H1 (cell line): ENCODE measurements around the gene ANO9. TPM values are rescaled to one million over a fixed set of nuclear protein-coding genes. Genes with fewer than 3 reads are reported as not detected.

Experiments used
- CTCF ChIA-PET: fragments of 300-600 bp; sonication (Branson Sonifier 250); formaldehyde crosslinking; loops from one replicate; lab custom pipeline; 2021; ENCODE audit not compliant: partially characterized antibody; lab: Charles Lee
- POLR2A ChIA-PET: fragments of 300-600 bp; sonication (Branson Sonifier 250); formaldehyde crosslinking; loops from one replicate; lab custom pipeline; 2021; ENCODE audit warnings: inconsistent platforms; ENCODE audit not compliant: partially characterized antibody; lab: Charles Lee
- DNase-seq, 2 experiments: peaks; one replicate each; pipeline versions ENCODE4 v3.0.0 to v3.0.0-alpha.2; 2010 to 2022; ENCODE audit warnings: low spot score in 2 of 2, low read depth in 1 of 2, mixed read lengths in 1 of 2
- FAIRE-seq: peaks from 2 replicates; lab custom pipeline; 2011; peaks lifted over from hg19 to GRCh38; lab: Jason Lieb, UNC
- H2AFZ ChIP-seq: 2 replicates; pipeline ENCODE4 v1.8.1; 2012; ENCODE audit warnings: low read length, inconsistent platforms
- H2AK5ac ChIP-seq: 2 replicates; pipeline ENCODE4 v1.6.1; 2013; ENCODE audit warnings: low read depth, low read length
- H2BK120ac ChIP-seq: replicated peaks from 2 replicates; pipeline ENCODE3; 2013; ENCODE audit warnings: low read depth, low read length, inconsistent platforms
- H2BK12ac ChIP-seq: 2 replicates; pipeline ENCODE4 v1.6.1; 2013; ENCODE audit warnings: low read depth, low read length
- H2BK15ac ChIP-seq: 2 replicates; pipeline ENCODE4 v1.6.1; 2013; ENCODE audit warnings: low read length
- H2BK20ac ChIP-seq: 2 replicates; pipeline ENCODE4 v1.6.1; 2013; ENCODE audit warnings: low read length
- H2BK5ac ChIP-seq: 2 replicates; pipeline ENCODE4 v1.6.1; 2013; ENCODE audit warnings: low read depth, low read length
- H3K14ac ChIP-seq: 2 replicates; pipeline ENCODE4 v1.6.1; 2013; ENCODE audit warnings: inconsistent platforms; ENCODE audit not compliant: insufficient read length
- H3K18ac ChIP-seq: 2 replicates; pipeline ENCODE4 v1.6.1; 2013; ENCODE audit warnings: low read length; ENCODE audit errors: extremely low read depth
- H3K23ac ChIP-seq: 2 replicates; pipeline ENCODE4 v1.6.1; 2013; ENCODE audit warnings: inconsistent platforms; ENCODE audit not compliant: insufficient read length
- H3K23me2 ChIP-seq: 2 replicates; pipeline ENCODE4 v1.6.1; 2013; ENCODE audit warnings: low read depth, low read length
- H3K27ac ChIP-seq: 2 replicates; pipeline ENCODE4 v1.6.1; 2011; ENCODE audit warnings: low read depth, low read length, inconsistent platforms
- H3K27me3 ChIP-seq, 4 experiments: replicated peaks in 1 of 4; 1 replicate in 1 of 4; 2 replicates in 3 of 4; pipeline versions ENCODE4 v1.6.1 to v1.8.1; 2011 to 2013; ENCODE audit warnings: low read length in 3 of 4, mild to moderate bottlenecking in 3 of 4, inconsistent platforms in 2 of 4, mixed read lengths in 2 of 4, moderate library complexity in 1 of 4; ENCODE audit not compliant: control insufficient read depth in 3 of 4, insufficient read depth in 3 of 4; ENCODE audit errors: extremely low read depth in 1 of 4
- H3K36me3 ChIP-seq, 4 experiments: 2 replicates each; pipeline versions ENCODE4 v1.6.1 to v1.8.1; 2011 to 2013; ENCODE audit warnings: mild to moderate bottlenecking in 4 of 4, low read length in 3 of 4, moderate library complexity in 2 of 4, control low read depth in 1 of 4, inconsistent platforms in 1 of 4; ENCODE audit not compliant: insufficient read depth in 4 of 4, control insufficient read depth in 2 of 4
- H3K4ac ChIP-seq: replicated peaks from 2 replicates; pipeline ENCODE3; 2013; ENCODE audit warnings: low read length, low read depth, mixed read lengths, inconsistent platforms; ENCODE audit not compliant: insufficient read length
- H3K4me1 ChIP-seq, 4 experiments: replicated peaks in 1 of 4; 1 replicate in 1 of 4; 2 replicates in 3 of 4; pipeline versions ENCODE4 v1.6.1 to v1.8.1; 2011 to 2013; ENCODE audit warnings: low read length in 3 of 4, inconsistent platforms in 2 of 4, mixed read lengths in 1 of 4; ENCODE audit not compliant: insufficient read depth in 4 of 4, control insufficient read depth in 3 of 4
- H3K4me2 ChIP-seq, 2 experiments: 2 replicates each; pipeline versions ENCODE4 v1.6.1 to v1.8.1; 2011 to 2013; ENCODE audit warnings: low read depth in 2 of 2, low read length in 2 of 2, control low read depth in 1 of 2, inconsistent platforms in 1 of 2, mild to moderate bottlenecking in 1 of 2; ENCODE audit not compliant: insufficient read depth in 1 of 2
- H3K4me3 ChIP-seq, 4 experiments: fragments of 200-600, 300-600 bp in 1 of 4; sonication (generic), shearing (Covaris generic), sonication (Bioruptor Twin) in 1 of 4; 2 replicates each; pipeline versions ENCODE4 v1.5.1 to v1.8.1; 2011 to 2016; ENCODE audit warnings: low read length in 4 of 4, low read depth in 3 of 4, control low read depth in 2 of 4, inconsistent platforms in 2 of 4, mild to moderate bottlenecking in 2 of 4, mixed read lengths in 1 of 4, moderate library complexity in 1 of 4; ENCODE audit not compliant: insufficient read depth in 2 of 4; ENCODE audit errors: extremely low read depth in 1 of 4
- H3K56ac ChIP-seq: replicated peaks from 2 replicates; pipeline ENCODE3; 2013; ENCODE audit warnings: low read depth, mild to moderate bottlenecking, mixed read lengths, low read length, inconsistent platforms; ENCODE audit not compliant: insufficient read length
- H3K79me1 ChIP-seq: 2 replicates; pipeline ENCODE4 v1.6.1; 2013; ENCODE audit warnings: low read depth, low read length, control low read depth
- H3K79me2 ChIP-seq, 2 experiments: 2 replicates each; pipeline versions ENCODE4 v1.6.1 to v1.8.1; 2012 to 2013; ENCODE audit warnings: low read length in 2 of 2, mild to moderate bottlenecking in 2 of 2, inconsistent platforms in 1 of 2; ENCODE audit not compliant: insufficient read depth in 2 of 2, control insufficient read depth in 1 of 2
- H3K9ac ChIP-seq, 4 experiments: replicated peaks in 1 of 4; 1 replicate in 1 of 4; 2 replicates in 3 of 4; pipeline versions ENCODE4 v1.6.1 to v1.8.1; 2011 to 2013; ENCODE audit warnings: low read depth in 3 of 4, low read length in 3 of 4, control low read depth in 2 of 4, mild to moderate bottlenecking in 2 of 4, moderate library complexity in 2 of 4, inconsistent platforms in 1 of 4; ENCODE audit errors: extremely low read depth in 1 of 4
- H3K9me3 ChIP-seq, 2 experiments: 2 replicates each; pipeline versions ENCODE4 v1.6.1 to v1.8.1; 2012 to 2013; ENCODE audit warnings: mild to moderate bottlenecking in 2 of 2, moderate library complexity in 2 of 2, control low read depth in 1 of 2, inconsistent platforms in 1 of 2, low read depth in 1 of 2, low read length in 1 of 2, mixed read lengths in 1 of 2; ENCODE audit not compliant: insufficient read depth in 2 of 2
- H4K20me1 ChIP-seq, 2 experiments: replicated peaks in 1 of 2; 2 replicates each; pipeline versions ENCODE3 to v1.8.1; 2011 to 2013; ENCODE audit warnings: inconsistent platforms in 2 of 2, low read length in 2 of 2, mild to moderate bottlenecking in 1 of 2; ENCODE audit not compliant: insufficient read depth in 2 of 2, control insufficient read depth in 1 of 2
- H4K5ac ChIP-seq: 2 replicates; pipeline ENCODE4 v1.6.1; 2013; ENCODE audit warnings: low read length, low read depth, mixed read lengths, inconsistent platforms; ENCODE audit not compliant: insufficient read length
- H4K8ac ChIP-seq: 2 replicates; pipeline ENCODE4 v1.8.0; 2013; ENCODE audit warnings: mild to moderate bottlenecking, moderate library complexity, low read length, inconsistent platforms; ENCODE audit not compliant: insufficient read depth; ENCODE audit errors: extremely low read depth
- H4K91ac ChIP-seq: replicated peaks from 2 replicates; pipeline ENCODE3; 2013; ENCODE audit warnings: low read length, mixed read lengths, inconsistent platforms; ENCODE audit not compliant: insufficient read length
- CHD2 ChIP-seq: IDR thresholded peaks from 2 replicates; pipeline ENCODE4 v1.6.1; 2012; ENCODE audit warnings: low read length, improper control_type of control experiment
- EZH2 ChIP-seq: fragments of 200-600 bp; sonication (generic); IDR thresholded peaks from 2 replicates; pipeline ENCODE4 v1.7.1; 2012; ENCODE audit warnings: low read depth, mild to moderate bottlenecking, moderate library complexity, low read length, inconsistent platforms; ENCODE audit not compliant: severe bottlenecking
- GTF2F1 ChIP-seq: IDR thresholded peaks from 2 replicates; pipeline ENCODE4 v1.6.1; 2012; ENCODE audit warnings: low read depth, low read length, improper control_type of control experiment, borderline replicate concordance
- NANOG ChIP-seq: IDR thresholded peaks from 2 replicates; pipeline ENCODE4 v1.6.1; 2011; ENCODE audit warnings: low read length, low read depth, mild to moderate bottlenecking, inconsistent platforms; ENCODE audit not compliant: insufficient read depth, poor library complexity, severe bottlenecking
- PHF8 ChIP-seq: fragments of 200-600 bp; sonication (generic); conservative IDR thresholded peaks from 2 replicates; pipeline ENCODE4 v1.7.1; 2012; ENCODE audit warnings: low read depth, mild to moderate bottlenecking, inconsistent platforms, low read length, moderate library complexity
- RFX5 ChIP-seq: IDR thresholded peaks from 2 replicates; pipeline ENCODE4 v1.6.1; 2011; ENCODE audit warnings: low read depth, low read length, improper control_type of control experiment, borderline replicate concordance
- RNF2 ChIP-seq: fragments of 200-900, 300-1000 bp; sonication (generic); IDR thresholded peaks from 2 replicates; pipeline ENCODE4 v1.7.1; 2016; ENCODE audit warnings: borderline replicate concordance, low read depth, mild to moderate bottlenecking, antibody characterized with exemption, low read length; ENCODE audit not compliant: poor library complexity, severe bottlenecking; ENCODE audit errors: missing control alignments
- RXRA ChIP-seq: IDR thresholded peaks from 2 replicates; pipeline ENCODE4 v1.6.1; 2011; ENCODE audit warnings: low read depth, mild to moderate bottlenecking, low read length, moderate library complexity; ENCODE audit not compliant: insufficient read depth
- WGBS, 2 experiments: shearing (Covaris generic) in 1 of 2; methylation state at CpG; one replicate each; pipeline versions ENCODE4 v1.1.6 to v1.1.7; 2013 to 2015; ENCODE audit warnings: low lambda C conversion rate in 2 of 2, mixed read lengths in 2 of 2, inconsistent platforms in 1 of 2, low coverage in 1 of 2, missing lambda C conversion rate in 1 of 2; ENCODE audit not compliant: insufficient replicate concordance in 2 of 2, insufficient coverage in 1 of 2, insufficient read length in 1 of 2; ENCODE audit errors: extremely low coverage in 1 of 2, missing lambda C conversion rate in 1 of 2; 5-methylcytosine and 5-hydroxymethylcytosine counted together
- polyA plus RNA-seq, 7 experiments: library from polyadenylated mRNA; depleted of rRNA in 3 of 7; stranded (reverse) in 5 of 7; unstranded in 2 of 7; fragments of >200 nt in 5 of 7; fragments of 200-250 nt in 2 of 7; gene quantifications; 1 replicate in 5 of 7; 2 replicates in 1 of 7; 4 replicates in 1 of 7; pipeline versions ENCODE4 v1.2.1 to v1.2.3, GENCODE V29; 2011 to 2013; ENCODE audit warnings: missing spikeins in 2 of 7, mixed read lengths in 2 of 7
- total RNA-seq: library from RNA; stranded (reverse); fragmentation: NEBNext Ultra II Directional; extraction: Animal tissue kit (Norgen Biotek cat#: 25700); gene quantifications from 2 replicates; pipeline ENCODE4 v1.2.1, GENCODE V29; 2021

ANO9 gene
- total and polyA plus RNA-seq, 2 of the 8 experiments (the other 6 are each of a cell fraction or from before 2014, with no cell fraction given), result 20.0 to 20.7 TPM

GRCh38 chr11:487571-488021 lies 45.8 kb upstream of the ANO9 start:
- CTCF ChIA-PET, result no interaction called here
- TF ChIP-seq NANOG (no peak), RNF2 (no peak), PHF8 (no peak), GTF2F1 (no peak), CHD2 (no peak), EZH2 (no peak), RXRA (no peak), RFX5 (no peak)

More at GRCh38 chr11:487571-488021, 45.8 kb upstream of the ANO9 start:
- Histone ChIP-seq H3K56ac (no peak overlapping the region), H3K23me2 (no peaks in the 10 kb centered on the region), H3K27me3 (no peaks in the 10 kb centered on the region), H2BK15ac (no peak overlapping the region), H3K4me2 (no peak overlapping the region), H3K36me3 (peaks cover 0 to 15% (median 3%) of the 10 kb centered on the region in 4 experiments; a peak in 5 of 8 replicates), H3K27ac (no peak overlapping the region), H2AK5ac (no peak overlapping the region), H2BK12ac (no peak overlapping the region), H2AFZ (no peak overlapping the region), H3K9ac (no peak overlapping the region), H3K9me3 (peaks cover 0 to 10% of the 10 kb centered on the region in 2 experiments; a peak in 1 of 4 replicates), H4K5ac (no peak overlapping the region), H2BK5ac (no peak overlapping the region), H2BK20ac (no peak overlapping the region), H3K4ac (no peak overlapping the region), H4K20me1 (peaks cover 1 to 9% of the 10 kb centered on the region in 2 experiments), H3K14ac (no peak overlapping the region), H3K23ac (no peak overlapping the region), H3K79me1 (peaks cover 13% of the 10 kb centered on the region), H3K4me1 (no peaks in the 10 kb centered on the region), H4K91ac (no peak overlapping the region), H3K18ac (no peak overlapping the region), H3K4me3 (no peak overlapping the region), H2BK120ac (no peak overlapping the region), H3K79me2 (peaks cover 0 to 16% of the 10 kb centered on the region in 2 experiments; a peak in 1 of 4 replicates), H4K8ac (no peak overlapping the region)
- 95% methylated on average over 22 of the region's 22 CpGs; no CpG with 5 or more reads in 1 of the 2 experiments for WGBS, 2 experiments
- FAIRE-seq (no peak), DNase-seq (no peak)
- POLR2A ChIA-PET, result no interaction called here
